HEK293T (cell line): ENCODE results near the gene PTGES3.
"Not testable (repeated sequence)": the region's sequence is repeated elsewhere in the genome, so short reads cannot be mapped to it uniquely, and the experiment has no call there.

ENCODE experiments used
- CTCF ChIA-PET: fragments of 350-600 bp; formaldehyde crosslinking; extraction: SDS; loops from one replicate; lab custom pipeline; 2021; ENCODE audit warnings: antibody characterized with exemption, inconsistent platforms; lab: Yijun Ruan, JAX
- POLR2A ChIA-PET: fragments of 350-600 bp; formaldehyde crosslinking; extraction: SDS; loops from one replicate; lab custom pipeline; 2020; ENCODE audit warnings: antibody characterized with exemption, inconsistent platforms; lab: Yijun Ruan, JAX
- DNase-seq: peaks from one replicate; pipeline ENCODE4 v3.0.0; 2012; ENCODE audit warnings: mixed read lengths; ENCODE audit errors: extremely low spot score
- ARNT ChIP-seq: fragments of 450-650 bp; IDR thresholded peaks from 2 replicates; pipeline ENCODE4 v1.6.1; 2017; ENCODE audit warnings: mild to moderate bottlenecking
- BHLHE40 ChIP-seq: fragments of 450-650 bp; IDR thresholded peaks from 2 replicates; pipeline ENCODE4 v1.6.1; 2016; ENCODE audit warnings: mild to moderate bottlenecking, moderate library complexity, borderline replicate concordance
- CTBP1 ChIP-seq: fragments of 450-650 bp; IDR thresholded peaks from 2 replicates; pipeline ENCODE4 v1.6.1; 2016; ENCODE audit warnings: borderline replicate concordance
- ELF4 ChIP-seq: fragments of 450-650 bp; IDR thresholded peaks from 2 replicates; pipeline ENCODE4 v1.6.1; 2017; ENCODE audit warnings: antibody characterized with exemption
- FOXA1 ChIP-seq: fragments of 450-650 bp; IDR thresholded peaks from 2 replicates; pipeline ENCODE4 v1.6.1; 2016; ENCODE audit warnings: mild to moderate bottlenecking
- FOXK2 ChIP-seq: fragments of 450-650 bp; IDR thresholded peaks from 2 replicates; pipeline ENCODE4 v1.6.1; 2016; ENCODE audit warnings: mild to moderate bottlenecking
- FOXM1 ChIP-seq: fragments of 450-650 bp; IDR thresholded peaks from 2 replicates; pipeline ENCODE4 v1.6.1; 2017; ENCODE audit warnings: mild to moderate bottlenecking, borderline replicate concordance
- HDGF ChIP-seq: fragments of 450-650 bp; IDR thresholded peaks from 2 replicates; pipeline ENCODE4 v1.6.1; 2017; ENCODE audit warnings: antibody characterized with exemption, borderline replicate concordance
- L3MBTL2 ChIP-seq: fragments of 450-650 bp; conservative IDR thresholded peaks from 2 replicates; pipeline ENCODE4 v1.6.1; 2016; ENCODE audit warnings: mild to moderate bottlenecking
- LEF1 ChIP-seq: fragments of 450-650 bp; IDR thresholded peaks from 2 replicates; pipeline ENCODE4 v1.6.1; 2017; ENCODE audit warnings: mild to moderate bottlenecking, borderline replicate concordance
- NFRKB ChIP-seq: fragments of 450-650 bp; IDR thresholded peaks from 2 replicates; pipeline ENCODE4 v1.6.1; 2016; ENCODE audit warnings: mild to moderate bottlenecking, moderate library complexity
- PKNOX1 ChIP-seq: fragments of 450-650 bp; IDR thresholded peaks from 2 replicates; pipeline ENCODE4 v1.6.1; 2016
- SP1 ChIP-seq: fragments of 450-650 bp; IDR thresholded peaks from 2 replicates; pipeline ENCODE4 v1.6.1; 2017
- SUZ12 ChIP-seq: fragments of 450-650 bp; IDR thresholded peaks from 2 replicates; pipeline ENCODE4 v1.6.1; 2016; ENCODE audit warnings: mild to moderate bottlenecking
- TARDBP ChIP-seq: fragments of 450-650 bp; IDR thresholded peaks from 2 replicates; pipeline ENCODE4 v1.6.1; 2016
- ZNF384 ChIP-seq: fragments of 450-650 bp; IDR thresholded peaks from 2 replicates; pipeline ENCODE4 v1.6.1; 2016

PTGES3 gene

GRCh38 chr12:56716458-56716857, 28.4 kb upstream of the PTGES3 start:
- ChIA-PET POLR2A (interaction anchor here (0.6 to 2.4 kb wide), 4 partner anchors 9 to 737 kb away, joined by 3 to 21 read pairs (median 10); partner anchors contain the start of genes NACA and PTGES3), CTCF (interaction anchor here (0.6 kb wide), 1 partner anchor 80 kb away, joined by 5 read pairs; no protein-coding TSS in a partner anchor)
- DNase-seq: no peak
- TF ChIP-seq ZNF384: no peak
- no peak for TF ChIP-seq HDGF
- no peak for TF ChIP-seq LEF1
- no peak for TF ChIP-seq TARDBP
- no peak for TF ChIP-seq SUZ12
- TF ChIP-seq NFRKB: no peak
- no peak for TF ChIP-seq PKNOX1

- DNase-seq: no peak
- TF ChIP-seq CTBP1: no peak
- ChIA-PET CTCF (no interaction called here), POLR2A (interaction anchor here (2.2 to 2.4 kb wide), 2 partner anchors 10 to 27 kb away, joined by 17 to 21 read pairs; partner anchors contain the start of genes NACA and PTGES3)
Observed at GRCh38 chr12:56715798-56716197, 27.7 kb upstream of the PTGES3 start.

GRCh38 chr12:56714431-56714929, 26.4 kb upstream of the PTGES3 start:
- CTCF ChIA-PET: interaction anchor here (1.2 kb wide), 1 partner anchor 78 kb away, joined by 3 read pairs; no protein-coding TSS in a partner anchor
- POLR2A ChIA-PET: interaction anchor here (1.2 to 1.8 kb wide), 2 partner anchors 11 to 12 kb away, joined by 3 to 9 read pairs; partner anchors contain the start of gene NACA
- no peak for TF ChIP-seq LEF1
- TF ChIP-seq ZNF384: no peak
- no peak for TF ChIP-seq ELF4
- TF ChIP-seq TARDBP: no peak
- no peak for TF ChIP-seq SP1
- TF ChIP-seq PKNOX1: no peak
- TF ChIP-seq CTBP1: no peak
- no peak for TF ChIP-seq FOXA1
- TF ChIP-seq FOXM1: no peak
- TF ChIP-seq ARNT: no peak
- TF ChIP-seq L3MBTL2: no peak
- TF ChIP-seq BHLHE40: no peak
- DNase-seq: no peak

GRCh38 chr12:56713345-56713744, 25.3 kb upstream of the PTGES3 start:
- TF ChIP-seq FOXM1 (no peak), ZNF384 (no peak), HDGF (no peak), SUZ12 (no peak), NFRKB (no peak), LEF1 (no peak)
- DNase-seq: no peak
- CTCF ChIA-PET: no interaction called here
- POLR2A ChIA-PET: interaction anchor here (1.8 to 4.2 kb wide), 3 partner anchors 11 to 12 kb away, joined by 6 to 19 read pairs (median 9); partner anchors contain the start of gene NACA

- no peak for DNase-seq
- POLR2A ChIA-PET: interaction anchor here (1.3 to 4.2 kb wide), 3 partner anchors 14 to 21 kb away, joined by 3 to 19 read pairs (median 18); partner anchors contain the start of genes NACA and PTGES3
- TF ChIP-seq LEF1: no peak
- TF ChIP-seq NFRKB: no peak
- TF ChIP-seq FOXK2: no peak
- TF ChIP-seq ARNT: no peak
- no peak for TF ChIP-seq SUZ12
- TF ChIP-seq SP1: no peak
- TF ChIP-seq TARDBP: no peak
- TF ChIP-seq HDGF: no peak
- TF ChIP-seq ZNF384: no peak
- CTCF ChIA-PET: interaction anchor here (0.6 kb wide), 1 partner anchor 292 kb away, joined by 4 read pairs; no protein-coding TSS in a partner anchor
Observed at GRCh38 chr12:56709759-56710376, 21.8 kb upstream of the PTGES3 start.

GRCh38 chr12:56704522-56704921, 16.4 kb upstream of the PTGES3 start:
- DNase-seq: not testable (repeated sequence)
- POLR2A ChIA-PET: interaction anchor here (1.9 kb wide), 1 partner anchor 21 kb away, joined by 5 read pairs; the partner anchor contains the start of gene NACA
- CTCF ChIA-PET: interaction anchor here (0.7 kb wide), 1 partner anchor 20 kb away, joined by 3 read pairs; no protein-coding TSS in a partner anchor

- POLR2A ChIA-PET: interaction anchor here (2.0 to 2.4 kb wide), 2 partner anchors 11 to 26 kb away, joined by 11 read pairs; partner anchors contain the start of genes NACA and PTGES3
Observed at GRCh38 chr12:56699020-56699661, 11.1 kb upstream of the PTGES3 start.

More at GRCh38 chr12:56699020-56699661, 11.1 kb upstream of the PTGES3 start:
- TF ChIP-seq LEF1 (no peak), ELF4 (no peak), HDGF (no peak), FOXK2 (no peak), SP1 (no peak), PKNOX1 (no peak), SUZ12 (no peak), FOXM1 (no peak), TARDBP (no peak), FOXA1 (no peak), BHLHE40 (no peak), NFRKB (no peak), CTBP1 (no peak), L3MBTL2 (no peak), ARNT (no peak)
- no peak for DNase-seq
- CTCF ChIA-PET: interaction anchor here (1.0 to 1.5 kb wide), 2 partner anchors 8 to 12 kb away, joined by 3 to 4 read pairs; no protein-coding TSS in a partner anchor
